ENCODE results near the gene SAXO2.

DNA sequence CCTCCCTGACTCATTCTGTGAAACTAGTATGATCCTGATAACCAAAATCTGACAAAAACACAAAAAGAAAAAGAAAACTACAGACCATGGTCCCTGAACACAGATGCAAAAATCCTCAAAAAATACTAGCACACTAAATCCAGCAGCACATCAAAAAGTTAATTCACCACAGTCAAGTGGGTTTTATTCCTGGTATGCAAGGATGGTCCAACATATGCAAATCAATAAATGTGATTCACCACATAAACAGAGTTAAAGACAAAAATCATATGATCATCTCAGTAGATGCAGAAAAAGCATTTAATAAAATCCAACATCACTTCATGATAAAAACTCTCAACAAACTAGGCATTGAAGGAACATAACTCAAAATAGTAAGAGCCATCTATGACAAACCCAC, 12.8 kb downstream of the SAXO2 start:
- TF ChIP-seq, protein P1, sequence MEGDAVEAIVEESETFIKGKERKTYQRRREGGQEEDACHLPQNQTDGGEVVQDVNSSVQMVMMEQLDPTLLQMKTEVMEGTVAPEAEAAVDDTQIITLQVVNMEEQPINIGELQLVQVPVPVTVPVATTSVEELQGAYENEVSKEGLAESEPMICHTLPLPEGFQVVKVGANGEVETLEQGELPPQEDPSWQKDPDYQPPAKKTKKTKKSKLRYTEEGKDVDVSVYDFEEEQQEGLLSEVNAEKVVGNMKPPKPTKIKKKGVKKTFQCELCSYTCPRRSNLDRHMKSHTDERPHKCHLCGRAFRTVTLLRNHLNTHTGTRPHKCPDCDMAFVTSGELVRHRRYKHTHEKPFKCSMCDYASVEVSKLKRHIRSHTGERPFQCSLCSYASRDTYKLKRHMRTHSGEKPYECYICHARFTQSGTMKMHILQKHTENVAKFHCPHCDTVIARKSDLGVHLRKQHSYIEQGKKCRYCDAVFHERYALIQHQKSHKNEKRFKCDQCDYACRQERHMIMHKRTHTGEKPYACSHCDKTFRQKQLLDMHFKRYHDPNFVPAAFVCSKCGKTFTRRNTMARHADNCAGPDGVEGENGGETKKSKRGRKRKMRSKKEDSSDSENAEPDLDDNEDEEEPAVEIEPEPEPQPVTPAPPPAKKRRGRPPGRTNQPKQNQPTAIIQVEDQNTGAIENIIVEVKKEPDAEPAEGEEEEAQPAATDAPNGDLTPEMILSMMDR (IDR thresholded peaks at IDR 0.05; ENCODE audit: insufficient read depth, low read length, poor library complexity, severe bottlenecking), result no peak
- TF ChIP-seq EZH2phosphoT487 (conservative IDR thresholded peaks at IDR 0.05; ENCODE audit: low read length), result no peak

All from SU-DHL-6 (cell line).